ENCODE results near the gene KCNJ18. TPM values are rescaled to one million over a fixed set of nuclear protein-coding genes. Genes with fewer than 3 reads are reported as not detected.
"Not testable (repeated sequence)": the region's sequence is repeated elsewhere in the genome, so short reads cannot be mapped to it uniquely, and the experiment has no call there.

Gene KCNJ18
- total RNA-seq, 1 donor from 2014 or later, result not detected

DNA sequence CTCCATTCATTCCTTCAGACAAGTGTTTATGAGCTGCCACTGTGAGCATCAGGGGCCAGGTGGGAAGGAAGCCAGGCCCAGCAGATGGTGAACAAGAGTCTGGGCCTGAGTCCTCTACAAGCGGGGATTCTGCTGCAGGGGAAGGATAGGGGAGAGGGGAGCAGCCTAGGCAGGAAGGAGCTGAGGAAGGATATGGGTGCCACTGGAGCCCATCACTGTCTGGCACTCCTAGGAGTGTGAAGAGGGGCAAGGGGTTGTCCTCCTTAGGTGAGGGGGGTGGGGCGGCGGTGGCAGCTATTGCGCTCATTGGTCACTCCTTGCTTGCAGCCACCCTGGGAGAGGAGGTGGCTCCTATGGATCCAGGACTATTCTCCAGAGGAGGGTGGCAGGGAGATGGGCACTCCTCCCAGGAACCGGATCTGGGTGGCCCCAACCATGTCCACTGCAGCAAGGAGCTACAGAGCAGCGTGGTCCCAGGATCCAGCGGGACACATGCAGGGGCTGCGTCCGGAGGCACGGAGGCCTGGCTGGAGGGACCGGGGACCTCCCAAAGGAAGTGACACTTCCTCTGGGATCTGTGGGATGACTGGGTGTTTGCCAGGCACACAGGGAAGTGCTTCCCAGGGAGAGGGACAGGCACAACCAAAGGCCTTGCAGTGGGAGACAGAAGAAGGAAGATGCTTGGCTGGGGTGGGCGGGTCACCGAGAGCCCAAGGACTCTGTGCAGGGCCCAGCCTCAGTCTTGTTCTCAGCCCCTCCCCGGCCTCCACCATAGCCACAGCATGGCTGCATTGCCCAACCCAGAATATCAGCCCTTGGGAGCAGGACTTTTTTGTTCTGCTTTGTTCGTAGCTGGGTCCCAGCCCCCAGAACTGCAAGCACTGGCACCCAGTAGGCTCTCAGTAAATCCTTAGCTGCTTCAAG lies 16.6 kb downstream of the KCNJ18 start:
- H3K27me3 Mint-ChIP-seq; H3K9me3 Mint-ChIP-seq; intact Hi-C loops (cut with micrococcal nuclease); H3K27ac Mint-ChIP-seq; DNase-seq; H3K4me1 Mint-ChIP-seq; H3K36me3 Mint-ChIP-seq (ENCODE audit: low read depth); H3K4me3 Mint-ChIP-seq: not testable (repeated sequence)

DNA sequence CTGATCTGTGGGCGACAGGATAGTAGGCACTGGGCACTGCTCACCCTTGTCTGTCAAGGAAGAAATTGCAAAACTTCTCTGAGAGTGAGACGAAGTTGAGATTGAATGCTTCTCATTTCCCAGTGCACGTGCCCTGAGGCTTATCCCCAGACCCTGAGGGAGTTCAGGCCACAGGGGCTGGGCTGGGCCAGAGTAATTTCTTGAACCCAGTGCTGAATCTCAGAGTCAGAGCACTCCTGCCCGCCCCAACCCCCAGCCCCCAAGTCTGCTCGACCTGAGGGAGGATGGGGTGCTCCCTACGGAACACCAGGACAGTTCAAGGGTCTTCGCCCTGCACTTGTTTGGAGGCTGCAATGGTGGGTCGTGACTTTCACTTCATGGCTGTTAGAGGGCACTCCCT lies 17.7 kb downstream of the KCNJ18 start:
- DNase-seq; intact Hi-C loops (cut with micrococcal nuclease); H3K9me3 Mint-ChIP-seq; H3K4me3 Mint-ChIP-seq; H3K4me1 Mint-ChIP-seq; H3K27ac Mint-ChIP-seq; H3K36me3 Mint-ChIP-seq (ENCODE audit: low read depth); H3K27me3 Mint-ChIP-seq: not testable (repeated sequence)

DNA sequence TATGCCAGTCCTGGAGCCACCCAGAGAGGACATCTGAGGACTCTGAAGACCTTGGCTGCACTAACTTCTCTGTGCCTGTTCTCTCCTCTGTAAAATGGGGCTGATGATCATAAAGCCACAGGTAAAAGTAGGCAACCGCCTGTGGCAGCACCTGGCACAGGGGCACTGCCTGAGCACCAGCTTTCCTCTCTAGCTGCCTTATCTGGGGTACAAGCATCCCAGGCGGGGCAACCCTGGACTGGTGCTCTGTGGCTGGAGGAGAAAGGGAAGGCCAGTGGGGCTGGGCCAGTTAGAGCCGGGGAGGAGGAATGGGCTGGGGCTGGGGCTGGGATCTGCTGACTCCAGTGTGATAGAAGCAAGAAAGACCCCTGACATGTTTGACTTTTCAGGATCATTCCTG lies 18.2 kb downstream of the KCNJ18 start:
- H3K4me3 Mint-ChIP-seq; DNase-seq; intact Hi-C loops (cut with micrococcal nuclease); H3K9me3 Mint-ChIP-seq; H3K27ac Mint-ChIP-seq; H3K36me3 Mint-ChIP-seq (ENCODE audit: low read depth); H3K27me3 Mint-ChIP-seq; H3K4me1 Mint-ChIP-seq: not testable (repeated sequence)

DNA sequence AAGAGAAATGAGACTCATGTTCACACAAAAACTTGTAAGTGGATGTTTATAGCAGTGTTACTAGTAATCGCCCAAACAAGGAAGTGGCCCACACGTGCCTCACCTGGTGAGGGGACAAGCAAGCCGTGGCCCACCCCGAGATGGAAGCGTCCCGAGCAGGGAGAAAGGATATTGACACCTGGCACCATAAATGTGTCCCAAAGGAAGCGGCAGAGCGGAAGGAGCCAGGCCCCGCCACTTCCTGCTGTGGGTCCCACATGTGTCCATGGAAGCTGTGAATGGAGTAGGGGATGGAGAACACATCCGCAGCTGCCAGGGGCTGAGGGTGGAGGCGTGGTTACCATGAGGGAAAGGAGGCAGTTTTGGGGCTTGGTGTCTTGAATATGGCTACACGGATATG lies 18.9 kb downstream of the KCNJ18 start:
- H3K9me3 Mint-ChIP-seq, result no peaks in the 10 kb centered on the region
- no peak overlapping the region for H3K27ac Mint-ChIP-seq
- no peaks in the 10 kb centered on the region for H3K36me3 Mint-ChIP-seq (ENCODE audit: low read depth)
- DNase-seq, result no peak
- no peaks in the 10 kb centered on the region for H3K27me3 Mint-ChIP-seq
- H3K4me1 Mint-ChIP-seq, result no peaks in the 10 kb centered on the region
- intact Hi-C loops (cut with micrococcal nuclease), result no loop called here
- no peak overlapping the region for H3K4me3 Mint-ChIP-seq

DNA sequence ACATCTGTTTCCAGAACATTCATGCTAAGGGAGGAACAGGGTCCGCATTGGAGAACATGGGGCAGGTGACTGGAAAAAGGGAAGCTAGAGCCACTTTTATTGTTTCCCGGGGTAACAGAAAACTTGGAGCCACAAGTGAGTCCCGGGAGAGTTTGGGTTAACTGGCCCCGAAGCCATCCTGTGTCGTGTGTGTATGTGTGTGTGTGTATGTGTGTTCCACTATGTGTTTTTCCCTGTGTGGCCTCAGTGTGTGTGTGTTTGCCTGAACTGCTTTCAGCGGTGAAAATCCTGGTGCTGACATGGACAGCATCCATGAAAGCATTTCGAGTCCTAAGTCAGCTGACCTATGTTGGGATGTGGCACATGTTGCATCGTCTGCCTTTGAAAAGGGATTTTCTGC lies 20.7 kb downstream of the KCNJ18 start:
- H3K4me1 Mint-ChIP-seq; H3K27me3 Mint-ChIP-seq; DNase-seq; H3K4me3 Mint-ChIP-seq; intact Hi-C loops (cut with micrococcal nuclease); H3K9me3 Mint-ChIP-seq; H3K36me3 Mint-ChIP-seq (ENCODE audit: low read depth); H3K27ac Mint-ChIP-seq: not testable (repeated sequence)

DNA sequence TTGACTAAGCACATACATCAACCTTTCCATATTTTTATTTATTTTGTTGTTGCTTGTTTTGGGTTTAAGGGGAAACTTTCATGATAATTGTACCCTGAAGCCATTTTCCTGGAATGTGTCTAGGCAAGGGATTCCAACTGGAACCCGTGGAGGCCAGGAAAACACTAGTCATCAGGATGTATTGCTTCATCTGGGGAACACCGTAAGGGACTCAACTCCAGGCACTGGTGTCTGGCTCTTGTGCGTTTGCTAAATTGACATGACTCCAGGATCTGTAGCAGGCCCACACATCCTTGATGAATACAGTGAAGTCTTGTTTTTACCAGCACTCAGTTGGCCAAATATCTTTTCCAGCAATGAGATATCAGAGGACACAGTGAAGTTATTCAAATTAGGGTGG lies 21.3 kb downstream of the KCNJ18 start:
- H3K27ac Mint-ChIP-seq; H3K9me3 Mint-ChIP-seq; intact Hi-C loops (cut with micrococcal nuclease); H3K27me3 Mint-ChIP-seq; H3K4me3 Mint-ChIP-seq; H3K4me1 Mint-ChIP-seq; H3K36me3 Mint-ChIP-seq (ENCODE audit: low read depth); DNase-seq: not testable (repeated sequence)

DNA sequence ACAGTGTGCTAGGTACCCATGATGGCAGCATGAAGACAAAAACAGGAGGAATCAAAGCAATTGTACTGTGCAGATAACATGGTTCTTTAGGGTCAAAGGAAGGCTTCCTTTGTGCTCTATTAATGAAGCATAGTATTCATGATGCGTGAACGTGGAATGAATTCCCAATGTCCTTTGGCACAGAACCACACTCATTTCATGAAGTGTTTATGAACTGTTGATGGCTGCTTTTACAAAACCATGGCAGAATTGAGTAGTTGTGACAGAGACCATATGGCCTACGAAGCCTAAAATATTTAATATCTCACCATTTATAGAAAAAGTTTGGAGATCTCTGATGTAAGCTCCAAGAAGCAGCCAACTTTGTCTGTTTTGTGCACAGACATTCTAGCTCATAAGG lies 22.4 kb downstream of the KCNJ18 start:
- H3K36me3 Mint-ChIP-seq (ENCODE audit: low read depth); H3K27ac Mint-ChIP-seq; H3K4me1 Mint-ChIP-seq; DNase-seq; H3K9me3 Mint-ChIP-seq; H3K4me3 Mint-ChIP-seq; intact Hi-C loops (cut with micrococcal nuclease); H3K27me3 Mint-ChIP-seq: not testable (repeated sequence)

DNA sequence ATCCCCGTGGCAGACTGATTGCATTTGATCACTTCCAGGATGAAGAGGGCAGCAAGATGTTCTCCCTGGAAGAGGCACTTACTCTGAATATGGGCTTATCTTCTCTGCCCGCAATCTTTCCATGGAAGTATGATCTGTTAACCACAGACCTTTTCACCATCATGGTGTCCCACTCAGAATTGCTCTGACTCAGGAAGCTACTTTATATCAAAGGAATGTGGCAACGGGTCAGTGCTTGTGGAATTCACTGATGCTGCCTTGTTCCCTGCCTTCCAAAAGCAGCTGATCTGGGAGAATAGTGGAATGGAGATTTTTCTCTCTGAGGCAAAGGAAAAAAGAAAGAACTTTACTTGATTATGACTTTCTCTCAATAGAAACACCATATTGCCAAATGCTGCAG lies 23.6 kb downstream of the KCNJ18 start:
- H3K4me3 Mint-ChIP-seq; DNase-seq; intact Hi-C loops (cut with micrococcal nuclease); H3K27ac Mint-ChIP-seq; H3K4me1 Mint-ChIP-seq; H3K27me3 Mint-ChIP-seq; H3K36me3 Mint-ChIP-seq (ENCODE audit: low read depth); H3K9me3 Mint-ChIP-seq: not testable (repeated sequence)

DNA sequence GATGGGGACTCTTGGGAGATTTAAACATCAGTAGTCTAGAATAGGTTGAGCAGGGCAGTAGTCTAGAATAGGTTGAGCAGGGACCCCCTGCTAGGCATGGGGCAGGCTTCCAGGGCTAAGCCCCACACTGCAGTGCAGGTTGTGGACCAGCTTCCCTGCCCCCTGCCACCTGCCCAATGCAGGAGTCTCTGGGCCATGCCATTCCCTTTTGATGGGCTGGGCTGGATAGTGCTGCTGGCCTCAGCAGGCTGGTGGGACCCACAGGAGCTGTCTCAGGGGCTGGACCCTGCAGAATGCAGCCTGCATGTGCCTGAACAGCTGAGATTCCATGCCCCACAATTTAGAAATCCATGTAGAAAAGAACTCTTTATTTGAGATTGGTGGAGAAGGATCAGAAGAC lies 26.6 kb downstream of the KCNJ18 start:
- H3K9me3 Mint-ChIP-seq; DNase-seq; H3K36me3 Mint-ChIP-seq (ENCODE audit: low read depth); H3K4me3 Mint-ChIP-seq; H3K27me3 Mint-ChIP-seq; intact Hi-C loops (cut with micrococcal nuclease); H3K27ac Mint-ChIP-seq; H3K4me1 Mint-ChIP-seq: not testable (repeated sequence)

DNA sequence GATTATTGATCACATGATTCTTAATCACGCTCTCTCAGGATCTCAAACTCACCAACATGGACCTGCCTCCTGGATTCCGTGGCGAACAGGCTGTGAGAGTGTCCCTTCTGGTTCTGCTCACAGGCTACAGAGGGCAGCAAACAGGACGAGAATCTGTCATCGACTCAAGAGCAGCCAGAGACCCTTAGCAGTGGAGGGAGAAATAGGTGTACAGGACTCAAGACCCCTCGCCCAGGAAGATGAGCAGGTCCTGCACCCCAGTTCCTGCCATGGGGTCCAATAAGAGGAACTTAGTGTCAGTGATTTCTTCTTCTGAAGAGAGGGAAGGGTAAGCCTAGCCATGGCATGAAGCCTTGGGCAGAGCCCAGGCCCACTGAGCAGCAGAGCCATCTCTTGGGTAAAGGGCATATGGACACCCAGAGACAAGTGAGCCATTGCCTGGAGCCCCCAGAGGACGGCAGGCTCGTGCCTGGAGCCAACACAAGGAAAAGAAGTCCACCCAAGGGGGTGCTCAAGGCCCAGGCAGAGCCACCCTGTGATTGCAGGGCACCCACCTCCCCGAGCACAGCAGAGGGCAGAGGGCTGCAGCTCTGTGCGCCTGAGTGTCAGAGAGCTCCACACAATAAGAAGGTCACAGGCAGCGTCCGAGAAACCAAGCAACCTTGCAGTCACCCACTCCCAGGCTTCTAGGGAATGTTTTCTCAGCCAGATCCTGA lies 27.3 kb downstream of the KCNJ18 start:
- H3K4me3 Mint-ChIP-seq; H3K4me1 Mint-ChIP-seq; H3K9me3 Mint-ChIP-seq; H3K27ac Mint-ChIP-seq; H3K36me3 Mint-ChIP-seq (ENCODE audit: low read depth); intact Hi-C loops (cut with micrococcal nuclease); H3K27me3 Mint-ChIP-seq; DNase-seq: not testable (repeated sequence)

DNA sequence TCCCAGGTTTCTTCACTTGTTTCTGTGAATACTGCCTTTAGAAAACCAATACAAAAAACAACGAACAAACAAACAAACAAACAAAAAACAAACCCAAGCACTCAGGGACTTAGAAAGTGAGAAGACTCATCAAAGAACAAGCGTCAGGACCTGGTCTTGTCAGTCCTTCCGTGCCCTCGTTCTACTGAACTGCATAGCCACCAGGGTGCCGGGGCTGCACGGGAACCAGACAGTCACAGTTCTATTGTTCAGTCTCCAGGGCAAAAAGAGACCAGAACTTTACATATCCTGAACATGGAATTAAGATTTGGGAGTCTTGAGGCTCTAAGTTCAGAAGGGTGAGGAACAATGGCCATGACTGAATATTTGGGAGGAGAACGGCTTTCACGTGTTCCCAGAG lies 28.2 kb downstream of the KCNJ18 start:
- intact Hi-C loops (cut with micrococcal nuclease); H3K27ac Mint-ChIP-seq; H3K36me3 Mint-ChIP-seq (ENCODE audit: low read depth); H3K4me1 Mint-ChIP-seq; DNase-seq; H3K4me3 Mint-ChIP-seq; H3K9me3 Mint-ChIP-seq; H3K27me3 Mint-ChIP-seq: not testable (repeated sequence)

DNA sequence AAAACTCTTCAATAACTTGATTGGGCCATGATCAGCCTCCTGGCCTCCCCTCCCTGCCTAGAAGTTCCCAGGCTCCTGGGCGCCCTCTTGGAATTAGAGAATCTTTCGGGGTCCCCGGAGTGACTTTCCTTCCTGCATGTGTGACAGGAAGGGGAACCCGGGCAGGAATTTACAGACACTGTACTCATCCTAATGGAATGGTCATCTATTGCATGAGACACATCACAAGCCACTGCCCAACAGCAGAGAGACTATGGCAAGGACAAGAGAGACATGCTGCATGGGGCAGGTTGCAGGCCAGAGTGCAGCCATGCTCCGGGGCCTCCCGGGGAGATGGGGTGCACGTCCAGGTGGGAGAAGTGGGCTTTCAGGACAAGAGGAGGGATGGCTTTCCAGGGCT lies 29.9 kb downstream of the KCNJ18 start:
- H3K27ac Mint-ChIP-seq; H3K9me3 Mint-ChIP-seq; H3K27me3 Mint-ChIP-seq; DNase-seq; H3K4me1 Mint-ChIP-seq; intact Hi-C loops (cut with micrococcal nuclease); H3K4me3 Mint-ChIP-seq; H3K36me3 Mint-ChIP-seq (ENCODE audit: low read depth): not testable (repeated sequence)

DNA sequence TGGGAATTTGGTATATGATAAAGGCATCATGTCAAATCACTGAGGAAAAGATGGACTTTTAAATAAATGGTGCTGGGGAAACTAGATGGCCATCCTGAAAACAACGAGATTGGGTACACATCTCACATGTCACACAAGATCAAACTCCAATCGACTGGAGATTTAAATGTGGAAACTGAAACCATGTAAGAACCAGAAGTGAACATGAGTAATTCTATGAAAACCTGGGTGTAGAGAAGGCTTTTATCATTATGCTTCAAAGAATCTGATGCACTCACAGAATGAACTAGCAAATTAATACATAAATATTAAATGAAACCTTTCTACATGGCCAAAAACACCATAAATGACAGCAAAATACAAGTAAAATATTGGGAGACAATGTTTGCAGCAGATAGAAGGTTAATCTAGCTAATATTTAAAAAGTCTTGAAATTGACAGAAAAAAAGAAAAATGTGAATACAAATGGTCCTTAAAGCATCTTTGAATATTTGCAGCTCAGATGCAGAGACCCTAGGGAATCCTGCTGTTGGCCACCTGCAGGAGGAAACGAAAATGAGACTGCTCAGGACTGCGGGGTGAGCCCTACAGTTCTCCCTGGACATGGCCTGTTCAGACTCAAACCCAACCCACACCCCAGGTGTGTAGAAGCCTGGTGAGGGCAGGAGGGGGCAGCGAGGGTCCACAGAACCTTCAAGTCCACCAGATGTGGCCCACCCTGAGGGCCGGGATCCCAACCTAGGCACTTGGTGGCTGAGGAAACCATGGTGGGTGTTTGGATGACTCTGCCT lies 32.1 kb downstream of the KCNJ18 start:
- H3K27me3 Mint-ChIP-seq; H3K36me3 Mint-ChIP-seq (ENCODE audit: low read depth); intact Hi-C loops (cut with micrococcal nuclease); H3K27ac Mint-ChIP-seq; H3K4me1 Mint-ChIP-seq; H3K4me3 Mint-ChIP-seq; H3K9me3 Mint-ChIP-seq; DNase-seq: not testable (repeated sequence)

DNA sequence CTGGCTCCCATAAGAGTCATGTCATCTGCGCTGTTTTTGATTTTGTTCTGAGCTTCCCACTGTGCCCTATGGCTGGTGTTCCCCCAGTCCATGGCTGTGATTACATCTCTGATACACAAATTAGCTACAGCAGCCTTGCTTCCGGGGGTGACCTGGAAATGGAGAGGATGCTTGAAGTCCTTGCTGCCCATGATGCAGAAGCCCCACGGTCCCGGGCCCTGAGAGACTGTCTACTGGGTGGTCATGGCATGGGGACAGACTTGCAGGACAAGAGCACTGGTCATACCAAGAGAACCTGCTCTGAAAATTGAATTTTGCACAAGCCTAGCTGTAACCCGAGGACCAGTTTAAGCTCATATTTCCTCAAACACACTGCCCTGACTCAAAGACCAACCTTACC lies 38.8 kb downstream of the KCNJ18 start:
- H3K4me1 Mint-ChIP-seq; H3K36me3 Mint-ChIP-seq (ENCODE audit: low read depth); intact Hi-C loops (cut with micrococcal nuclease); H3K27me3 Mint-ChIP-seq; H3K9me3 Mint-ChIP-seq; H3K27ac Mint-ChIP-seq; DNase-seq; H3K4me3 Mint-ChIP-seq: not testable (repeated sequence)

Measured in activated CD4-positive, alpha-beta T cell treated with anti-CD3 and anti-CD28 coated beads, Interleukin-2, amount 10 ng/mL, durations not matched to agents 24 days and 14 days (primary cell).